ENCODE data around the gene EYS.

EYS gene

DNA sequence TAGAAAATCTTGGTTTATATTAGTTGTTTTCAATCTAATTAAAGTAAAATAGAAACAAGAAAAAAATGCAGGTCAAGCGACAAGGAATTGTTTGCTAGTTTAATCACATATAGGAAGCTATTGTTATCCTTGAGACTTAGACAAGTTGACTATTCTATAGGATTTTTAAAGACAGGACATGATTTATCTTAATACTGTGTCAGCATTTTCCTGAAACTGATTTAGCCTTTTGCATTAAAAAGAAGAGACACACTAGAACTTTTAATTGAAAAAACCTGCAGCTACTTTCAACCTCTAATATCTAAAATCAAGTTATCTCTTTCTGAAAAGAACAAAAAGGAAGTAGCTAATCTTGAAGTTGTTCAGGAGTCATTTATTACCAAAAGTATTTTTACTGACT, 1825.2 kb downstream of the EYS start:
- Histone ChIP-seq H3K4me3 (ENCODE audit: low read length in 2 of 2) (no peak overlapping the region), H3K4me1 (ENCODE audit: control insufficient read depth in 2 of 2, insufficient read depth in 2 of 2, low read length in 2 of 2) (no peaks in the 10 kb centered on the region), H3K36me3 (ENCODE audit: control insufficient read depth in 2 of 2, insufficient read depth in 2 of 2, low read length in 2 of 2) (no peaks in the 10 kb centered on the region), H3K27ac (ENCODE audit: low read depth in 2 of 2, low read length in 2 of 2) (no peak overlapping the region), H3K9me3 (ENCODE audit: control insufficient read depth in 2 of 2, low read length in 2 of 2) (no peaks in the 10 kb centered on the region), H3K27me3 (ENCODE audit: control insufficient read depth in 2 of 2, insufficient read depth in 2 of 2, low read length in 2 of 2) (no peaks in the 10 kb centered on the region), H3K9ac (ENCODE audit: low read depth in 1 of 2, low read length in 2 of 2) (no peak overlapping the region)

GRCh38 chr6:63872233-63872632, 1834.8 kb downstream of the EYS start:
- H3K27me3 ChIP-seq (ENCODE audit: control insufficient read depth in 2 of 2, insufficient read depth in 2 of 2, low read length in 2 of 2), result no peaks in the 10 kb centered on the region
- no peak overlapping the region for H3K27ac ChIP-seq (ENCODE audit: low read depth in 2 of 2, low read length in 2 of 2)
- H3K4me1 ChIP-seq (ENCODE audit: control insufficient read depth in 2 of 2, insufficient read depth in 2 of 2, low read length in 2 of 2), result no peaks in the 10 kb centered on the region
- H3K9ac ChIP-seq (ENCODE audit: low read depth in 1 of 2, low read length in 2 of 2), result no peak overlapping the region
- no peaks in the 10 kb centered on the region for H3K36me3 ChIP-seq (ENCODE audit: control insufficient read depth in 2 of 2, insufficient read depth in 2 of 2, low read length in 2 of 2)
- H3K4me3 ChIP-seq (ENCODE audit: low read length in 2 of 2), result no peak overlapping the region
- H3K9me3 ChIP-seq (ENCODE audit: control insufficient read depth in 2 of 2, low read length in 2 of 2), result no peaks in the 10 kb centered on the region

DNA sequence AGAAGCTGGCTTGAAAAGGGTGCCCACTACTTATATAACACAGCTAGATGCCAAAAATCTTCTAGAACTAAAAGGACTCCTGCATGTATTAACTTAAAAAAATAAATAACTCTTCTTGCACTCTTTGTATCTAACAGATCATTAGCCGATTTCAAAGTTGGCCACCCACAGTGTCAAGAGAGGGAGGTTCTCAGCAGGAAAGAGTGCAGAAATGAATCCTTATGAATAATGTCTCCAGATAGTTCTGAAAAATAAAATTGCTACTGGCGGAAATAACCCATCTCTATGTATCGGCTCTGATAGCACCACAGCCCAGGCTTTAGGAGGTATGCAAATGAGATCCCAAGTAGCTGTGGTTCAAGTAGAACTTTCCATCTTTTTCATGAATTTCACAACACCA, 1838.7 kb downstream of the EYS start:
- Histone ChIP-seq H3K4me1 (ENCODE audit: control insufficient read depth in 2 of 2, insufficient read depth in 2 of 2, low read length in 2 of 2) (no peaks in the 10 kb centered on the region), H3K36me3 (ENCODE audit: control insufficient read depth in 2 of 2, insufficient read depth in 2 of 2, low read length in 2 of 2) (no peaks in the 10 kb centered on the region), H3K27me3 (ENCODE audit: control insufficient read depth in 2 of 2, insufficient read depth in 2 of 2, low read length in 2 of 2) (no peaks in the 10 kb centered on the region), H3K27ac (ENCODE audit: low read depth in 2 of 2, low read length in 2 of 2) (no peak overlapping the region), H3K4me3 (ENCODE audit: low read length in 2 of 2) (no peak overlapping the region), H3K9me3 (ENCODE audit: control insufficient read depth in 2 of 2, low read length in 2 of 2) (no peaks in the 10 kb centered on the region), H3K9ac (ENCODE audit: low read depth in 1 of 2, low read length in 2 of 2) (no peak overlapping the region)

GRCh38 chr6:63864671-63865318, 1842.2 kb downstream of the EYS start:
- Histone ChIP-seq H3K4me3 (ENCODE audit: low read length in 2 of 2) (no peak overlapping the region), H3K27ac (ENCODE audit: low read depth in 2 of 2, low read length in 2 of 2) (no peak overlapping the region), H3K9ac (ENCODE audit: low read depth in 1 of 2, low read length in 2 of 2) (no peak overlapping the region), H3K36me3 (ENCODE audit: control insufficient read depth in 2 of 2, insufficient read depth in 2 of 2, low read length in 2 of 2) (no peaks in the 10 kb centered on the region), H3K4me1 (ENCODE audit: control insufficient read depth in 2 of 2, insufficient read depth in 2 of 2, low read length in 2 of 2) (no peaks in the 10 kb centered on the region), H3K27me3 (ENCODE audit: control insufficient read depth in 2 of 2, insufficient read depth in 2 of 2, low read length in 2 of 2) (no peaks in the 10 kb centered on the region), H3K9me3 (ENCODE audit: control insufficient read depth in 2 of 2, low read length in 2 of 2) (no peaks in the 10 kb centered on the region)

GRCh38 chr6:63864061-63864460, 1843.0 kb downstream of the EYS start:
- no peak overlapping the region for H3K27ac ChIP-seq (ENCODE audit: low read depth in 2 of 2, low read length in 2 of 2)
- no peaks in the 10 kb centered on the region for H3K9me3 ChIP-seq (ENCODE audit: control insufficient read depth in 2 of 2, low read length in 2 of 2)
- no peaks in the 10 kb centered on the region for H3K4me1 ChIP-seq (ENCODE audit: control insufficient read depth in 2 of 2, insufficient read depth in 2 of 2, low read length in 2 of 2)
- no peaks in the 10 kb centered on the region for H3K36me3 ChIP-seq (ENCODE audit: control insufficient read depth in 2 of 2, insufficient read depth in 2 of 2, low read length in 2 of 2)
- H3K27me3 ChIP-seq (ENCODE audit: control insufficient read depth in 2 of 2, insufficient read depth in 2 of 2, low read length in 2 of 2), result no peaks in the 10 kb centered on the region
- no peak overlapping the region for H3K9ac ChIP-seq (ENCODE audit: low read depth in 1 of 2, low read length in 2 of 2)
- no peak overlapping the region for H3K4me3 ChIP-seq (ENCODE audit: low read length in 2 of 2)

GRCh38 chr6:63862486-63863198, 1844.4 kb downstream of the EYS start:
- H3K27me3 ChIP-seq (ENCODE audit: control insufficient read depth in 2 of 2, insufficient read depth in 2 of 2, low read length in 2 of 2), result no peaks in the 10 kb centered on the region
- no peaks in the 10 kb centered on the region for H3K36me3 ChIP-seq (ENCODE audit: control insufficient read depth in 2 of 2, insufficient read depth in 2 of 2, low read length in 2 of 2)
- no peak overlapping the region for H3K27ac ChIP-seq (ENCODE audit: low read depth in 2 of 2, low read length in 2 of 2)
- no peaks in the 10 kb centered on the region for H3K4me1 ChIP-seq (ENCODE audit: control insufficient read depth in 2 of 2, insufficient read depth in 2 of 2, low read length in 2 of 2)
- H3K4me3 ChIP-seq (ENCODE audit: low read length in 2 of 2), result no peak overlapping the region
- no peak overlapping the region for H3K9ac ChIP-seq (ENCODE audit: low read depth in 1 of 2, low read length in 2 of 2)
- no peaks in the 10 kb centered on the region for H3K9me3 ChIP-seq (ENCODE audit: control insufficient read depth in 2 of 2, low read length in 2 of 2)

GRCh38 chr6:63859528-63859927, 1847.5 kb downstream of the EYS start:
- no peaks in the 10 kb centered on the region for H3K4me1 ChIP-seq (ENCODE audit: control insufficient read depth in 2 of 2, insufficient read depth in 2 of 2, low read length in 2 of 2)
- H3K27me3 ChIP-seq (ENCODE audit: control insufficient read depth in 2 of 2, insufficient read depth in 2 of 2, low read length in 2 of 2), result no peaks in the 10 kb centered on the region
- no peak overlapping the region for H3K4me3 ChIP-seq (ENCODE audit: low read length in 2 of 2)
- no peak overlapping the region for H3K27ac ChIP-seq (ENCODE audit: low read depth in 2 of 2, low read length in 2 of 2)
- H3K36me3 ChIP-seq (ENCODE audit: control insufficient read depth in 2 of 2, insufficient read depth in 2 of 2, low read length in 2 of 2), result no peaks in the 10 kb centered on the region
- no peak overlapping the region for H3K9ac ChIP-seq (ENCODE audit: low read depth in 1 of 2, low read length in 2 of 2)
- H3K9me3 ChIP-seq (ENCODE audit: control insufficient read depth in 2 of 2, low read length in 2 of 2), result no peaks in the 10 kb centered on the region

GRCh38 chr6:63858691-63859090, 1848.3 kb downstream of the EYS start:
- Histone ChIP-seq H3K9me3 (ENCODE audit: control insufficient read depth in 2 of 2, low read length in 2 of 2) (no peaks in the 10 kb centered on the region), H3K9ac (ENCODE audit: low read depth in 1 of 2, low read length in 2 of 2) (no peak overlapping the region), H3K4me3 (ENCODE audit: low read length in 2 of 2) (no peak overlapping the region), H3K27me3 (ENCODE audit: control insufficient read depth in 2 of 2, insufficient read depth in 2 of 2, low read length in 2 of 2) (no peaks in the 10 kb centered on the region), H3K4me1 (ENCODE audit: control insufficient read depth in 2 of 2, insufficient read depth in 2 of 2, low read length in 2 of 2) (no peaks in the 10 kb centered on the region), H3K27ac (ENCODE audit: low read depth in 2 of 2, low read length in 2 of 2) (no peak overlapping the region), H3K36me3 (ENCODE audit: control insufficient read depth in 2 of 2, insufficient read depth in 2 of 2, low read length in 2 of 2) (no peaks in the 10 kb centered on the region)

GRCh38 chr6:63856271-63856670, 1850.8 kb downstream of the EYS start:
- H3K4me1 ChIP-seq (ENCODE audit: control insufficient read depth in 2 of 2, insufficient read depth in 2 of 2, low read length in 2 of 2), result no peaks in the 10 kb centered on the region
- no peak overlapping the region for H3K9ac ChIP-seq (ENCODE audit: low read depth in 1 of 2, low read length in 2 of 2)
- no peaks in the 10 kb centered on the region for H3K9me3 ChIP-seq (ENCODE audit: control insufficient read depth in 2 of 2, low read length in 2 of 2)
- no peaks in the 10 kb centered on the region for H3K36me3 ChIP-seq (ENCODE audit: control insufficient read depth in 2 of 2, insufficient read depth in 2 of 2, low read length in 2 of 2)
- no peak overlapping the region for H3K4me3 ChIP-seq (ENCODE audit: low read length in 2 of 2)
- H3K27ac ChIP-seq (ENCODE audit: low read depth in 2 of 2, low read length in 2 of 2), result no peak overlapping the region
- no peaks in the 10 kb centered on the region for H3K27me3 ChIP-seq (ENCODE audit: control insufficient read depth in 2 of 2, insufficient read depth in 2 of 2, low read length in 2 of 2)

GRCh38 chr6:63844287-63844686, 1862.7 kb downstream of the EYS start:
- H3K27ac ChIP-seq (ENCODE audit: low read depth in 2 of 2, low read length in 2 of 2), result no peak overlapping the region
- no peaks in the 10 kb centered on the region for H3K4me1 ChIP-seq (ENCODE audit: control insufficient read depth in 2 of 2, insufficient read depth in 2 of 2, low read length in 2 of 2)
- no peak overlapping the region for H3K9ac ChIP-seq (ENCODE audit: low read depth in 1 of 2, low read length in 2 of 2)

More at GRCh38 chr6:63844287-63844686, 1862.7 kb downstream of the EYS start:
- Histone ChIP-seq H3K9me3 (ENCODE audit: control insufficient read depth in 2 of 2, low read length in 2 of 2) (no peaks in the 10 kb centered on the region), H3K36me3 (ENCODE audit: control insufficient read depth in 2 of 2, insufficient read depth in 2 of 2, low read length in 2 of 2) (no peaks in the 10 kb centered on the region), H3K4me3 (ENCODE audit: low read length in 2 of 2) (no peak overlapping the region), H3K27me3 (ENCODE audit: control insufficient read depth in 2 of 2, insufficient read depth in 2 of 2, low read length in 2 of 2) (no peaks in the 10 kb centered on the region)
